ENCODE results near the gene CES2. TPM values are rescaled to one million over a fixed set of nuclear protein-coding genes. Genes with fewer than 3 reads are reported as not detected.

CES2 gene
- total and polyA plus RNA-seq, 2 of the 8 experiments (the other 6 are each of a cell fraction or from before 2014, with no cell fraction given), result 8.6 to 14.7 TPM

- H3K27ac ChIP-seq (ENCODE audit: low read depth, low read length), result no peak overlapping the region
- no peak overlapping the region for H2BK5ac ChIP-seq (ENCODE audit: low read depth, low read length)
- ChIA-PET CTCF (ENCODE audit: partially characterized antibody) (interaction anchor here (0.5 to 6.0 kb wide), 19 partner anchors 8 to 183 kb away, joined by 3 to 49 read pairs (median 5); partner anchors contain the start of gene CES3), POLR2A (ENCODE audit: partially characterized antibody) (no interaction called here)
- H3K9ac ChIP-seq (replicated peaks in 1 of 4; ENCODE audit: extremely low read depth in 1 of 4, low read depth in 3 of 4, low read length in 3 of 4), result no peak overlapping the region
- 71% methylated on average over 2 of the region's 2 CpGs; no CpG with 5 or more reads in 1 of the 2 experiments for WGBS, 2 experiments (ENCODE audit: extremely low coverage in 1 of 2, insufficient coverage in 1 of 2, insufficient read length in 1 of 2, insufficient replicate concordance in 2 of 2, low coverage in 1 of 2, low lambda C conversion rate in 2 of 2, missing lambda C conversion rate in 1 of 2)
- no peak overlapping the region for H4K8ac ChIP-seq (ENCODE audit: extremely low read depth, insufficient read depth, low read length)
- H3K4me2 ChIP-seq (ENCODE audit: insufficient read depth in 1 of 2, low read depth in 2 of 2, low read length in 2 of 2), result no peak overlapping the region
- no peaks in the 10 kb centered on the region for H4K20me1 ChIP-seq (replicated peaks in 1 of 2; ENCODE audit: control insufficient read depth in 1 of 2, insufficient read depth in 2 of 2, low read length in 2 of 2)
- no peak overlapping the region for H3K4me3 ChIP-seq (ENCODE audit: extremely low read depth in 1 of 4, insufficient read depth in 2 of 4, low read depth in 3 of 4, low read length in 4 of 4)
- TF ChIP-seq ASH2L (IDR thresholded peaks at IDR 0.05; ENCODE audit: low read length) (no peak), SIRT6 (IDR thresholded peaks at IDR 0.05; ENCODE audit: low read length) (no peak), E2F6 (IDR thresholded peaks at IDR 0.05) (no peak), RXRA (IDR thresholded peaks at IDR 0.05; ENCODE audit: insufficient read depth, low read depth, low read length) (no peak), ATF2 (IDR thresholded peaks at IDR 0.05; ENCODE audit: low read length) (no peak), EGR1 (IDR thresholded peaks at IDR 0.05; ENCODE audit: borderline replicate concordance, low read depth, low read length) (no peak), POLR2AphosphoS5 (IDR thresholded peaks at IDR 0.05; ENCODE audit: low read depth, low read length) (no peak), ZNF274 (IDR thresholded peaks at IDR 0.05; ENCODE audit: borderline replicate concordance, extremely low read depth, low read length) (no peak), KDM5A (IDR thresholded peaks at IDR 0.05; ENCODE audit: low read length) (no peak)
- no peak overlapping the region for H3K23ac ChIP-seq (ENCODE audit: insufficient read length)
- no peak overlapping the region for H2BK12ac ChIP-seq (ENCODE audit: low read depth, low read length)
- no peak overlapping the region for H3K14ac ChIP-seq (ENCODE audit: insufficient read length)
- H4K5ac ChIP-seq (ENCODE audit: insufficient read length, low read depth, low read length), result no peak overlapping the region
- no peaks in the 10 kb centered on the region for H3K36me3 ChIP-seq (ENCODE audit: control insufficient read depth in 2 of 4, insufficient read depth in 4 of 4, low read length in 3 of 4)
- no peaks in the 10 kb centered on the region for H3K79me2 ChIP-seq (ENCODE audit: control insufficient read depth in 1 of 2, insufficient read depth in 2 of 2, low read length in 2 of 2)
- no peak overlapping the region for H2BK20ac ChIP-seq (ENCODE audit: low read length)
- DNase-seq (ENCODE audit: low read depth in 1 of 2, low spot score in 2 of 2) (no peak), FAIRE-seq (no peak)
- H3K27me3 ChIP-seq (replicated peaks in 1 of 4; ENCODE audit: control insufficient read depth in 3 of 4, extremely low read depth in 1 of 4, insufficient read depth in 3 of 4, low read length in 3 of 4), result peaks cover 0 to 3% (median 2%) of the 10 kb centered on the region in 4 experiments; a peak in 3 of 7 replicates
- H3K79me1 ChIP-seq (ENCODE audit: low read depth, low read length), result no peaks in the 10 kb centered on the region
- H2AFZ ChIP-seq (ENCODE audit: low read length), result no peak overlapping the region
- H2BK15ac ChIP-seq (ENCODE audit: low read length), result no peak overlapping the region
- no peak overlapping the region for H3K4ac ChIP-seq (replicated peaks; ENCODE audit: insufficient read length, low read depth, low read length)
- no peaks in the 10 kb centered on the region for H3K23me2 ChIP-seq (ENCODE audit: low read depth, low read length)
- no peaks in the 10 kb centered on the region for H3K4me1 ChIP-seq (replicated peaks in 1 of 4; ENCODE audit: control insufficient read depth in 3 of 4, insufficient read depth in 4 of 4, low read length in 3 of 4)
- no peaks in the 10 kb centered on the region for H3K9me3 ChIP-seq (ENCODE audit: insufficient read depth in 2 of 2, low read depth in 1 of 2, low read length in 1 of 2)
- no peak overlapping the region for H3K18ac ChIP-seq (ENCODE audit: extremely low read depth, low read length)
- H4K91ac ChIP-seq (replicated peaks; ENCODE audit: insufficient read length, low read length), result no peak overlapping the region
- no peak overlapping the region for H3K56ac ChIP-seq (replicated peaks; ENCODE audit: insufficient read length, low read depth, low read length)
- H2AK5ac ChIP-seq (ENCODE audit: low read depth, low read length), result no peak overlapping the region
- no peak overlapping the region for H2BK120ac ChIP-seq (replicated peaks; ENCODE audit: low read depth, low read length)
These were observed 56.3 kb downstream of the CES2 start for GRCh38 chr16:66991545-66992077.

Data from H1 (cell line).